GM18867 (cell line): ENCODE measurements around the gene KLF11.
A peak's percentile ranks its signal among the peaks of the same experiment; 100 is the strongest.

Experiments used
- ATAC-seq: cut with Tn5 transposase; IDR thresholded peaks from one replicate; pipeline ENCODE4 v1.9.1; 2021; ENCODE audit warnings: mild to moderate bottlenecking, moderate library complexity; ENCODE audit not compliant: unreplicated experiment

The KLF11 gene

GRCh38 chr2:10043256-10043905, at the start of gene KLF11:
TSS of gene KLF11 (plus strand) at chr2:10043550. CDS start at chr2:10043717, 167 bp downstream.
- ATAC-seq, result peak; percentile 75

- no peak for ATAC-seq
Observed at GRCh38 chr2:9994462-9994861, 48.9 kb upstream of the KLF11 start.

GRCh38 chr2:9995059-9995458, 48.3 kb upstream of the KLF11 start:
- ATAC-seq, result no peak

- no peak for ATAC-seq
Observed at GRCh38 chr2:9996321-9996720, 47.0 kb upstream of the KLF11 start.

- no peak for ATAC-seq
Observed at GRCh38 chr2:9997936-9998335, 45.4 kb upstream of the KLF11 start.

GRCh38 chr2:9998916-9999654, 44.3 kb upstream of the KLF11 start:
- no peak for ATAC-seq

- no peak for ATAC-seq
Observed at GRCh38 chr2:9999693-10000092, 43.7 kb upstream of the KLF11 start.

- no peak for ATAC-seq
Observed at GRCh38 chr2:10000541-10000940, 42.8 kb upstream of the KLF11 start.

- ATAC-seq, result no peak
Observed at GRCh38 chr2:10001586-10001985, 41.8 kb upstream of the KLF11 start.

- ATAC-seq, result no peak
Observed at GRCh38 chr2:10002109-10002508, 41.2 kb upstream of the KLF11 start.

GRCh38 chr2:10002681-10003080, 40.7 kb upstream of the KLF11 start:
- no peak for ATAC-seq

- ATAC-seq, result no peak
Observed at GRCh38 chr2:10003206-10004125, 39.9 kb upstream of the KLF11 start.

- no peak for ATAC-seq
Observed at GRCh38 chr2:10004401-10004800, 38.9 kb upstream of the KLF11 start.

GRCh38 chr2:10004836-10005235, 38.5 kb upstream of the KLF11 start:
- ATAC-seq, result no peak

- no peak for ATAC-seq
Observed at GRCh38 chr2:10005461-10006235, 37.7 kb upstream of the KLF11 start.

- no peak for ATAC-seq
Observed at GRCh38 chr2:10006236-10007161, 36.9 kb upstream of the KLF11 start.

- ATAC-seq, result no peak
Observed at GRCh38 chr2:10007435-10007834, 35.9 kb upstream of the KLF11 start.

- no peak for ATAC-seq
Observed at GRCh38 chr2:10007921-10008808, 35.2 kb upstream of the KLF11 start.

GRCh38 chr2:10008809-10009176, 34.6 kb upstream of the KLF11 start:
- ATAC-seq, result no peak
